ENCODE measurements around the gene SCYL3. TPM values are rescaled to one million over a fixed set of nuclear protein-coding genes. Genes with fewer than 3 reads are reported as not detected.

SCYL3 gene, protein sequence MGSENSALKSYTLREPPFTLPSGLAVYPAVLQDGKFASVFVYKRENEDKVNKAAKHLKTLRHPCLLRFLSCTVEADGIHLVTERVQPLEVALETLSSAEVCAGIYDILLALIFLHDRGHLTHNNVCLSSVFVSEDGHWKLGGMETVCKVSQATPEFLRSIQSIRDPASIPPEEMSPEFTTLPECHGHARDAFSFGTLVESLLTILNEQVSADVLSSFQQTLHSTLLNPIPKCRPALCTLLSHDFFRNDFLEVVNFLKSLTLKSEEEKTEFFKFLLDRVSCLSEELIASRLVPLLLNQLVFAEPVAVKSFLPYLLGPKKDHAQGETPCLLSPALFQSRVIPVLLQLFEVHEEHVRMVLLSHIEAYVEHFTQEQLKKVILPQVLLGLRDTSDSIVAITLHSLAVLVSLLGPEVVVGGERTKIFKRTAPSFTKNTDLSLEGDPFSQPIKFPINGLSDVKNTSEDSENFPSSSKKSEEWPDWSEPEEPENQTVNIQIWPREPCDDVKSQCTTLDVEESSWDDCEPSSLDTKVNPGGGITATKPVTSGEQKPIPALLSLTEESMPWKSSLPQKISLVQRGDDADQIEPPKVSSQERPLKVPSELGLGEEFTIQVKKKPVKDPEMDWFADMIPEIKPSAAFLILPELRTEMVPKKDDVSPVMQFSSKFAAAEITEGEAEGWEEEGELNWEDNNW
- total RNA-seq: 8.5 TPM

DNA sequence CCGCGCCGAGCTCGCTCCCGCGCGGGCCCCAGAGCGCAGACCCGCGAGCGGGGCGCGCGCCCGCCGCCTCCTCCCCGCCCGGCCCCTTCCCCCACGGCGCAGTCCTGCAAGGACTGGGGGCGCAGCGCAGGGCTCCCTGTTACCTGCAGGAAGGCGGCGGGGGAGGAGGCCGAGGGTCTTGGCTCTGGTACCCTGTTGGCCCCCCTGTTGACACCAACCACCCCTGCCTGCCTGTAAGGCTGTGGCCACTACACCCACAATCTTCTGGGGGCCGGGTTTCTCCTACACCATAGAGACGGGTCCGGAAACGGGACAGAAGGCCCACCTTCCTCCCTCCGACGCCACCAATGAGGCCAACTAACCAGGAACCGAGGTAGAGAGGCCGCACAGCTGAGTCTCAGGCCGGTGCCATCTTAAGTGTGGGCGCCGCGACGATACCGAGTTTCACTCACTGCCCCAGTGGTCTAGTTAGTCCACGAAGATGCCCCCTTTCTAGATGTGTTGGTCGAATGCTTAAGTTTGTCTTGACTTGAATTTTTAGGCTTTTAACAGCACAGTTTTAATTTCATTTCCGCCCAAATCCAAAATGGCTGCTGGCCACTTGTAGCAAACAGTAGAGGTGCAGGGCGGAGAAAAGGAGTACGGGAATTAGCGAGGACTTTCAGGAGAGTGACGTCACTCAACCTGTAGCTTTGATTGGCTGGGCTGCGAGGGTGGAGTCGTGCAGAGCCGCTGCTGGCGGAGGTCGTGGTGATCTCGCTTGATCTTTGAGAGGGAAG lies at the start of gene SCYL3:
Gene SCYL3 (minus strand): TSS at position 252 of the 779 bp plus-strand sequence. CDS start 5,056 bp downstream, outside the sequence.

Small RNAs within 50 kb of the gene (small RNA-seq; reads per million reads assigned to genes)
- gene RN7SL333P: 0.15 reads per million

Other genes starting within 250 kb of the SCYL3 start
- 1.4 TPM for gene SELL, start 182.3 kb downstream of the SCYL3 start, total RNA-seq
- gene SELE, start 159.8 kb downstream of the SCYL3 start, total RNA-seq: 0.23 TPM
- gene METTL18, start 99.0 kb downstream of the SCYL3 start, total RNA-seq: 11.5 TPM
- 234 TPM for gene KIFAP3, start 180.8 kb upstream of the SCYL3 start, total RNA-seq